ENCODE measurements around the gene HSPB2.
"Not testable (repeated sequence)": the region's sequence is repeated elsewhere in the genome, so short reads cannot be mapped to it uniquely, and the experiment has no call there.

Gene HSPB2

DNA sequence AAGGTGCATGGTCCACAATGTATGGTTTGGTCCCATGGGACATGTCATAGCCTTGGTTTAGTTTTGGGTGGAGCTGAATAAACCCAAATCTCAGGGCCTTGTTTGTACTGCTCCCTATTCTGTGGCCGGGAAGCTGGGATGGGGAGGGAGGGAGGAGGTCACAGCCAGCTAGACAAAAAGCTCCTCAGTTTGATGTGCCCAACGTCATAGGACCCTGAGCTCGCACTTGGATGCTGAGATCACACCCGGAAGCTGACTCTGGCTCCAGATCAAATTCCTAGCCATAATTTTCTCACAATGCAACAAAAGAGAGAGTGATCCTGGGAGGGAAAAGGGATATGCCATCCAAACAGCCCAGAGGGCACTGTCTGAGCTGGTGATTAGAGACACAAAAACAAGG lies 1.5 kb downstream of the HSPB2 start:
- DNase-seq (ENCODE audit: low spot score), result peak; percentile 84

DNA sequence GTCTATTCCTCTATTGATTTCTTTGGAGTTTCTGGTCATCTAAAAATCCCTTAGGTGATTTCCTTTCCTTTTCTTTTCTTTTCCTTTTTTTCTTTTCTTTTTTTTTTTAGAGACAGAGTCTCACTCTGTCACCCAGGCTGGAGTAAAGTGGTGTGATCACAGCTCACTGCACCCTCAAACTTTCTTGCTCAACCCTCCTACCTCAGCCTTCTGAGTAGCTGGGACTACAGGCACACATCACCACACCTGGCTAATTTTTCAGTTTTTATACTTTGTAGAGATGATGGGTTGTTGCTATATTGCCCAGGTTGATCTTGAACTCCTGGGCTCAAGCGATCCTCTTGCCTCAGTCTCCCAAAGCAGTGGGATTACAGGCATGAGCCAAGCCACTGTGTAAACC lies 4.2 kb downstream of the HSPB2 start:
- no peak for DNase-seq (ENCODE audit: low spot score)

DNA sequence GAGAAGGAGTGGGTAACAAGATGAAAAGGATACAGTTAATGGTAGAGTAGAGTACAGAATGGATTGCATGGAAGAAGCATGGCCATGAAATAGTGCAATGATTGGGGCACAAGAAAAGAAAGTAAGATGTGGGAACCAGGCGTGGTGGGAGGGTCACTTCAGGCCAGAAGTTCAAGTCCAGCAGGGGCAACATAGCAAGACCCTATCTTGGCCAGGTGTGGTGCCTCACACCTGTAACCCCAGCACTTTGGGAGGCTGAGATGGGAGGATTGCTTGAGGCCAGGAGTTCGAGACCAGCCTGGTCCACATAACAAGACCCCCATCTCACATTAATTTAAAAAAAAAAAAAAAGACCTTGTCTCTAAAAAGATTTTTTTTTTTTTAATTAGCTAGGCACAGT lies 4.8 kb downstream of the HSPB2 start:
- DNase-seq (ENCODE audit: low spot score), result no peak

DNA sequence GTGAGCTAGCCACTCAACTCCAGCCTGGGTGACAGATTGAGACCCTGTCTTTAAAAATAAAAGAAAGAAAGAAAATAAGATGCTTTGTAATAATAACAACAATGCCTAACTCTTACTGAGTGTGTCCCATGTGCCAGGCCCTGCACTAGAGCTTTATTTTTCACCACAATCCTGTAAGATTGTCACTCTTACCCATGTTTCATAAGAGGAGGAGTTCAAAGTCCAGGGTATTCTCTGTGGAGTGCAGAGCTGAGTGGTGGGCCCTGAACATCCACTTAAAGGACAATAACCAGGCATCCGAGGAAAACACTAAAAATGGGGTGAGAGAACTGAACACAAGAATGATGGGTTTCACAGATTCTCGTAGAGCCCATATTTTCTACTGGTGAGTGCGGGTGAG lies 5.3 kb downstream of the HSPB2 start:
- DNase-seq (ENCODE audit: low spot score), result no peak

DNA sequence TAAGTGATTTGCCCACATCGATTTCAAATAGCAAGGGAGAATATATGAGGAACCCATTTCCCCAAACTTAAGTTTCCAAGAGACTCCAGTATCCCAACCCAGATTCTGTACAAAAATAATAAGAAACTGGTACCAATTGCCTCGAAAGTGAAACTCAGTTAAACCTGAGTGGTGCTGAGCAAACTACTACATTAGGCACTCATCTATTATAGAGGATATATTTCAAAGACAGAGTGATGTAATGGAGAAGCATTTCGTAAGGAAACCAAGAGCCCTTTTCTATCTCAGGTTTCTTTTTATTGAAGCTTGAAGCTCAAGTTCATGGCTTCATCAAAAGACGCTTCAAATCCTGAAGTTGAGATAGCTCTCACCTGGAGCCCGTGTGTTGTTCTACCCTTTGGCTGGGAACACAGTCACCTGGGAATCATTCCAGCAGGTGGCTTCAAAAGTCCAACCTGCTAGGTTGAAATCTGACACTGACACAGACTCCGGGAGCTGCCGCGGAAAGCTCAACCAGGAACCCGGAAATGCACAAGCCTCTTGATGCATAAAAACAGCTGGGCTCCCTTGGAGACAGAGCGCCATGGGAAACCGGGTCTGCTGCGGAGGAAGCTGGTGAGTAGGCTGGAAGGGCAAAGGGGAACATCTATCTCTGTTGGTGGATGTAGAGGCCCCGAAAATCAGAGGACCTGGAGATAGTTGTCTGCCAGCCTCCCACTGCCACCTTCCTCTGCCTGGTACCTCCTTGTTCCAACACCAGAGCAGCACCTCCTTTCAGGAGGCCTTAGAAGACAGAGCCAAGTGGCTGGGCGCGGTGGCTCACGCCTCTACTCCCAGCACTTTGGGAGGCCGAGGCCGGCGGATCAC lies 6.1 kb downstream of the HSPB2 start, which contains the start of gene C11orf52:
Gene C11orf52, plus strand, starts transcription at position 524 of the 867 bp plus-strand sequence. Its CDS starts 60 bp downstream, at position 584.
- DNase-seq (ENCODE audit: low spot score), result no peak

DNA sequence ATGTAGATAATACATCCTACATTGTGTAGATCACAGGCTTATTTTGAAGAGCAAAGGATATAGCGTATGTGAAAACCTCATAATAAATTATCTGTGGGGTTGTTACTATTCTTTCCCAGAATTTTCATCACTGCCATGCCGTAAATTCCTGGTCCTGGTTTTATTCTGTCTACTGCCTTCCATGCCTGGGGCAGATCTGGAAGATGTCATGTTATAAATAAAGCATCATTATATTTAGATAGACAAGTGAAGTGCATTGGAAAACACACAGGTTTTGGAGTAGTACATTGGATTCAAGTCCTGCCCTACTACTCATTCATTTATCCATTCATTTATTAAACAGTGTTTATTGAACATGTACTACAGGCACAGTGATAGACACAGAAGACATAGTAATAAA lies 8.4 kb downstream of the HSPB2 start:
- no peak for DNase-seq (ENCODE audit: low spot score)

DNA sequence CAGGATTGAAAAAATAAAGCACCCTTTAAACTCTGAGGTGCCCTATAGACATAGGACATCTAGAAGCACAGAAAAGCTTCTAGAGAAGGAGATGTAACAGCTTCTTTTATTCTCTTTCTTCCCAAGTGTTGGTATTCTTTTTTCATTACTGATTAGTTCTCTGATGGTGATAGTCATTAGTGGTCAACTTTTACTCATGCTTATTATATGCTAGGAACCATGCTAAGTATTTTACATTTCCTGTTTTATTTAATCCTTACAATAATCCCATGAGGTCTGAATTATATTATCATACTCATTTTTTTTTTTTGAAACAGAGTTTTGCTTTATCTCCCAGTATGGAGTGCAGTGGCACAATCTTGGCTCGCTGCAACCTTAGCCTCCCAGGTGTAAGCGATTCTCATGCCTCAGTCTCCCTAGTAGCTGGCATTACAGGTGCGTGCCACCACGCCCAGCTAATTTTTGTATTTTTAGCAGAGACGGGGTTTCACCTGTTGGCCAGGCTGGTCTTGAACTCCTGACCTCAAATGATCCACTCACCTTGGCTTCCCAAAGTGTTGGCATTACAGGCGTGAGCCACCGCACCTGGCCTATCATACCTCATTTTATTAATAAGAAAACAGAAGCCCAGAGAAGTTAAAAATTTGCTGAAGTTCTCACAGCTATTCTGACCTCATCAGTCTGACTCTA lies 9.2 kb downstream of the HSPB2 start:
- DNase-seq (ENCODE audit: low spot score), result no peak

DNA sequence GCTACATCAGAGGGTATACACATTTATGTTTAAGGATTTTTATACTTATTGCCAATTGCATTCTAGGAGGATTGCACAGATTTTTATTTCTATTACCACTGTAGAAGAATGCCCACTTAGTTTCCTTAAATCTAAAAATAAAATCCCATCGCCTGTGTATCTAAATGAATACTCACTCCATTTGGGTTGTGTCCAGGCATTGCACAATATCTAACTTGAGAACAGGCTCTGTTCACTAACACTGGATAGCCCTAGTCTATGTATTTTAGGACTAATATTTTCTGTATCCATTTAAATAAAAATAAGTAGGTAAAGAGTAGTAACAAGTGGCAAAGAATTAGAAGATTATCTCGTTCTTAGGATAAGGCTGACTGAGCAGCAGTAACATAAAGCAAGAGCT lies 10.3 kb downstream of the HSPB2 start:
- no peak for DNase-seq (ENCODE audit: low spot score)

DNA sequence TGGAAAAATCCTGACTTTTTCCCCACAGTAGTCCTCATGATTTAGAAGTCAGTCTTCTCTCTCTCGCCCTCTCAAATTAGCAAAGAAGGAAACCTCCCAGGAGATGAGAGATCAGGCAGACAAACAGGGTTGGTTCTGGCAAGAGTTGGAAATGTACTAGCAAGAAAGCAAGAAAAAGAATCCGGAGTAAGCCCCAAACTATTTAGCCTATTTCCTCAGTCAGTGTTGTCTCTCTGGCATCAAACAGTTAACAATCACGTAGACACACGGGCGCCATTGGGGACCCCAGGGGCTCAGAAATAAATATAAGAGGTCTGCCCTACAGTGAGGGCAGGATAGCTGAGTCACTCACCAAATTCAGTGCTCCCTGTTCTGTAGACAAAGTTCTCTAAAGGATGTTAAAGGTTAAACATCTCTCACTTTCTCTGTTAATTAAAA lies 10.8 kb downstream of the HSPB2 start:
- no peak for DNase-seq (ENCODE audit: low spot score)

DNA sequence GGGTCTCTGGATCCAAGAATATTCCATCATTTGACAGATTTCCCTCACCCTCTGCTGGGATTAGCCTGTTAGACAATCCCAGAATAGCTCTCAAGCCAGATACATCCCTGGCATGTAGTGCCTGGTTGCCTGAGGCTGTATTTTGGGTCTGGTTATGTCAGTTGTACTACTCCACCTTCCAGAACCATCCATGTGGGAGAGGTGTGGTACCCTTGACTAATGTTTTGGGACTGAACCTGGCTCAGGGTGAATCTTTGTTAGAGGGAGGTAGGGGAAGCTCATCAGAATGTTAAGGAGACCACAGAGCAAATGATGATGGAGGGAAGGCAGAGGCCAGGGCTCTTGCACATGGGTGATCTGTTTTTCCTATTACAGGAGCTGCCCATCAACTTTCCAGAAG lies 11.4 kb downstream of the HSPB2 start:
- DNase-seq (ENCODE audit: low spot score), result no peak

DNA sequence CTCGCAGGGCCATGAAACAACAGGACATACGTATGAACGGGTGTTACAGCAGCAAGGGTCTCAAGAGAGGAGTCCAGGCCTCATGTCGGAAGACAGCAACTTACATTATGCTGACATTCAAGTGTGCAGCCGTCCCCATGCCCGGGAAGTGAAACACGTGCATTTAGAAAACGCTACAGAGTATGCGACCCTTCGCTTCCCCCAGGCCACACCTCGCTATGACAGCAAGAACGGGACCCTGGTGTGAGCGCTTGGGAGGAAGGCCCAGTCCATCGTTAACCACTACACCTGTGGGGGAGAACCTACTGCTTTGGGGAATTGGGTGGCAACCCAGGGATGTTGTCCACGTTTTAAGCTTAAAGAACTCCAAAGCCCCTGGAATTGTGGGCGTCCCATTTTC lies 13.4 kb downstream of the HSPB2 start:
- DNase-seq (ENCODE audit: low spot score), result no peak

DNA sequence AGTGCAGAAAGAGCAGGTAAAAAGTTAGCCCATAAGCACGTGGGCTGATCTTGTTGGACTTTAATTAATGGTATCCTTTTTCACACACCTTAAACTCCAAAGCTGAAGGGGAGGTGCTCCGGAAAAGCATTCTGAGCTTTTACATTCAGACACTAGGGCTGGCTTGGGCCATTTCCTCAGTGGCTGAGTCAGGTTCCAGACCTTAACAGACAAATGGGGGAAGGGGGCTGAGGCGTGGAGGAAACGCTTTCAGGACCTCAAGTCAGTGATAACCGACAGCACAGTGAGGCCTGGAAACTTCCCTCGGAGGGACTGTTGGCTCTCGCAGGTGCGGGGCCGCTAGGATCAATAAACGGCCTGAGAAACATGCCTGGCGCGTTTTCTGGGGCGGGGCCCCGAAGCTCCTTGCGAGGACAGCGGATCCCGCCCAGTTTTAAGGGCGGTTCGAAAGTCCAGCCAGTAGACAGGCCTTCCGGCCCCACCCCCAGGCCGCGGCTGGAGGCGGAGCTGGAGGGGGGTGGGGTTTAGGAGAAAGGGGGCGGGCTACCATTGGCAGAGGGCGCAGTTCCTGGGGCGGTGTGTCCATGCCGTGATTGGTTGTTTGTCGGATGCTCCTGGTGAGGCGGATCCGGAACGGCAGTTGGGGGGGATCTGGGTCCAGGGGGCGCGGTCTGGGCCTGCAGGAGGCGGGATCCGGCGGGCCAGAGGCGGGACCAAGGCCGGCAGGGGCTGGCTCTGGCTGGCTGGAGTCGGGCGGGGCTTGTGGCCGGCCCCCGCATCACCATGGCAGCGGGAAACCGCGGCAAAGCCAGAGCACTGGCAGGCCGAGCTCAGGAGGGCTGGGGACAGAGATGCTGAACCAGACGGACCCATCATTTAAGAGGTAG lies 14.2 kb downstream of the HSPB2 start:
- DNase-seq (ENCODE audit: low spot score), result peak; percentile 93

DNA sequence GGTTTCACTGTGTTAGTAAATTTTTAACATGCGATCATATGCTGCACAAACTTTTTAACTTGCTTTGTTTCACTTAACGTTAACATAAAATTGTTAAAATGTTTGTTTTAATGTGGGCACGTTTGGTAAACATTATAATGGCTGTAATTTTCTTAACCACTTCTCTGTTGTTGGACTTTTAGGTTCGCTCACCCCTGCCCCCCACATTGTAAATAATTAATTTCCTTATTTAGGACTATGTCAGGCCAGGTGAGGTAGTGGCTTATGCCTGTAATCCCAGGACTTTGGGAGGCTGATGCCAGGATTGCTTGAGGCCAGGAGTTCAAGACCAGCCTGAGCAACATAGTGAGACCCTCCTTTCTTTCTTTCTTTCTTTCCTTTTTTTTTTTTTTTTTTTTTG lies 17.9 kb downstream of the HSPB2 start:
- DNase-seq (ENCODE audit: low spot score), result no peak

DNA sequence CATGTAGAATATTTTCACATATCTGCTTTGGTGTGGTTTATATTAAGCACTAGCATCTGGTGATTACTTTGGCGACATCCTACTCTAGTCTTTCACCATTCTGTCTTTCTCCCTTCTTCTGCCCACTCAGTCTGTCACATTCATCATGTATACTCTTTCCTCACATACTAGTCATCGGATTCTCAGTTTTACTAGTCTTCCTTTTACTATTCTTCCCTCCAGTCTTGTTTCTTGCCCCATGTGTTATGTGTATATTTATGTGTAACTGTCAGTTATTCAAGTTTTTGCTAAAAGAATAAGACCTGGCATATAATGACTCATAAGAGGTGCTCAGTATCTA lies 20.0 kb downstream of the HSPB2 start:
- no peak for DNase-seq (ENCODE audit: low spot score)

DNA sequence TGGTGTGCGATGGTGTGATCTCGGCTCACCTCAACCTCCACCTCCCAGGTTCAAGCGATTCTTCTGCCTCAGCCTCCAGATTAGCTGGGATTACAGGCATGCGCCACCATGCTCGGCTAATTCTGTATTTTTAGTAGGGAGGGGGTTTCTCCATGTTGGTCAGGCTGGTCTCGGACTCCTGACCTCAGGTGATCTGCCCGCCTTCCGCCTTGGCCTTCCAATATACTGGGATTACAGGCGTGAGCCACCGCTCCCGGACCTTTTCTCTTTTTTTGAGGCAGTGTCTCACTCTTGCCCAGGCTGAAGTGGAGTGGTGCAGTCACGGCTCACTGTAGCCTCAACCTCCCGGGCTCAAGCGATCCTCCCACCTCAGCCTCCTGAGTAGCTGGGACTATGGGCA lies 20.6 kb downstream of the HSPB2 start:
- DNase-seq (ENCODE audit: low spot score), result not testable (repeated sequence)

DNA sequence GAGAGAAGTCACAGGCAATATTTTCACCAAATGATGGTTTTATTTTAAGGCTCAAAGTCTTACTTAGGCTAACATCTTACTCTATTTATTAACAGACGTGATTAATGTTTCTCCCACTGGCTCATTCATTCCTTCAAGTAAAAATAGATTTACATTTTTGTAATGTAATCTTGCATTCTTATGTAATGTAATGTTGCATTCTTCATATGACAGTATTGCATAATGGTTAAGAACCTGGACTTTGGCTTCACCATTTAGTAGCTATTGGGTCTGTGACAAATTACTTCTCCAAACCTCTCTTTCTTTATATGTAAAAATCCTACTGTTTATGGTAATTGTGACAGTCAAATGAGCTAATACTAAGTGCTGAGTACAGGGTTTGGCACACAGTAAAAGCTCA lies 21.3 kb downstream of the HSPB2 start:
- no peak for DNase-seq (ENCODE audit: low spot score)

DNA sequence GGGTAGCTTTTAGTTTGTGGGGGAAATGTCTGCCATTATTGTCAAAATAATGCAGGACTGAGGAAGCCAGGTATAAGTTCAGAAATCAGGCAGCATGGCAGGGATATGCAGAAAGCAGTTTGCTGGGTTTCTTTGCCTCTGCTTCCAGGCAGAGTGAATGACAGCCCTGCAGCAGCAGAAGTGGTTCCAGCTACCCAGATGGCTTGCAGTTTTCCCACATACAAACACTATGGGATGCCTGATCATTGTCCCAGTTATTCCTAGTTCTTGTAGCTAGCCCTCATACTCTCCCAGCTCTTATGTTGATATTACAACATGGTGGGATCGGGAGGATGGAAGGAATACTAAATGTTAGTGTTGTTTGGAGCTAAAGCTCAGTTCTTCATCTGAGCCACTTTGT lies 21.8 kb downstream of the HSPB2 start:
- no peak for DNase-seq (ENCODE audit: low spot score)

DNA sequence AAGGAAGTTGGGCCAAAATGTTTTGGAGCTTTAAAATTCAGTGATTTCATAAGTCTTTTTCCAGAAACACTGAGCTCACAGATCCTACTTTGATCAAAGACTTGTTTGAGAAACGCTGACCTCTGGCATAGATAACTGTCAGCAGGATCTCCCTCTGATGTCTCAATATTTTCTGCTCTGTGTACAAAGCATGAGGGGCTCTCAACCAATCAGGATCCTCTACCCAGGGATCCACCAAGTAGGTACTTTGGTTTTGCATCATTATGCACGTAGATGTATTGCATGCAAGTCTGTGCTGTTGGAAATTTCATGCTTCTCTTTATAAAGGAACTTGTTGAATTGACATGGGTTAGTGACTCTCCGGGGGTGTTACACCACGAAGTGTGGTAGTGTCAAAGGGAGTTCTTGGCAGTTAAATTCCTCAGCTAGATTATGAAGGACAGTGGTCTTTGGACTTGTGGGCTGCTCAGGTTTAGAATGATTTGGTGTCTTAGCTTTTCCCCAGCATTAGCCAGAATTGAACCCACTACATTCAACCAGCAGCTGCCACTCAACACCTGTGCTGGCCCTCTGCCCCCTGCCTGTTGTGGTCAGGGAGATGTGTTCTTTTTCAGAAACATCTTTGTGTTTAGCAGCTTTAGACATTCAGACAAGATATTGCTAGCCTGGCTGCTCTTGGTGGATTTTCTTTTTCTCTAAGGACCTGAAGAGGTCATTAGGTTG lies 22.9 kb downstream of the HSPB2 start:
- no peak for DNase-seq (ENCODE audit: low spot score)

DNA sequence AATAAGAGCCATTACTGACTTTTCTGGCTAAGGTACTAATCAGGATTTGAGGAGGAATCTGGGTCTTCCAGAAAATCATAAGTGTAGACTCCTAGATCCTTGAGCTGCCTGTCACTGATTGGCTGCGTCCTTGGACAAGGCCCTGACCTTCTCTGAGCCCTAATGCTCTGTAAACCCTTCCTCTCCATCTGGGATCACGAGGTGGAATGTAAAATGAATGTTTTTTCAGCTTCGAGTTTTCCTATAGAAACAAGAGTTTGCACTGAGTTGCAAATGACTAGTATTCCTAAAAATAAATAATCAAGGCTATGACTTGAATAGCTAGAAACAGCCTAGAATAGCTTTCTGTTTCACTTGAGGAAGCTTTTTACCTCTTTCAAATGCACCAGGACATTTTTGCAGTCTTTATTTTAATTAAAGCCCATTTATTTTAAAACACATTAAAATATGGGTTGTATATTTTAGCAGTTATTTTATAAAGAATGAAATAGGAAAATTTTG lies 23.6 kb downstream of the HSPB2 start:
- no peak for DNase-seq (ENCODE audit: low spot score)

DNA sequence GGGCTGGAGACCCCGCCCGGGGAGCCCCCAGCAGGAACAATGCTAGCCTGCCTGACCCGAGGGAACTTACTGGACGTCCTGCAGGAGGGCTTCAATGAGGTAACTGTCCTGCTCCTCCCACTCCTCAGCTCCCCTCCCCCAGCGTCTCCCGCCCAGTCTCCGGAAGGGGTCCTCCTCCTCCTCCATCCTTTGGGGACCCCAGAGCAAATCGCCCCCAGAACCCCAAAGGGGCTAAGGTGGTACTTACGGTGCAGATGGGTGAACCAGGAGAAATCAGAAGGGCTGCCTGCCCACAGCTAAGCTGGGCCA lies 24.9 kb downstream of the HSPB2 start:
- no peak for DNase-seq (ENCODE audit: low spot score)

DNA sequence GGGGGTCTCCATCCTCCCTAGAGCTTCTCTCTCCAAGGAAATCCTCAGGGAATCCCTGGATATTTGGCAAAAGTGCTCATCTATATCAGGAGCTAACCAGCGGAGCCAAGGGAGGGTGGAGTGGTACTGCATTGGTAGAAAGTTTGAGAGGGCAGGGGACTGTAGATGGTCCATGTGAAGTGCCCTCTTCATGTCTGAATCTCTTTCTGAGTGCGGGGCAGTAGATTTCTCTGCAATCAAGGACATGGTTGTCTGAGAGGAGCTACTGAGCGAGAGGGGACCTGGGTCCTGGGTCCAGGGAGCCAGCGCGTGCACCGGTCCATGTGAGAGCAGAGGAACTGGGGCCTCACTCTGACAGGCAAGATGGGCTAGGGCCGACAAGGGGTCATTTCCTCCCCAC lies 25.3 kb downstream of the HSPB2 start:
- DNase-seq (ENCODE audit: low spot score), result no peak

DNA sequence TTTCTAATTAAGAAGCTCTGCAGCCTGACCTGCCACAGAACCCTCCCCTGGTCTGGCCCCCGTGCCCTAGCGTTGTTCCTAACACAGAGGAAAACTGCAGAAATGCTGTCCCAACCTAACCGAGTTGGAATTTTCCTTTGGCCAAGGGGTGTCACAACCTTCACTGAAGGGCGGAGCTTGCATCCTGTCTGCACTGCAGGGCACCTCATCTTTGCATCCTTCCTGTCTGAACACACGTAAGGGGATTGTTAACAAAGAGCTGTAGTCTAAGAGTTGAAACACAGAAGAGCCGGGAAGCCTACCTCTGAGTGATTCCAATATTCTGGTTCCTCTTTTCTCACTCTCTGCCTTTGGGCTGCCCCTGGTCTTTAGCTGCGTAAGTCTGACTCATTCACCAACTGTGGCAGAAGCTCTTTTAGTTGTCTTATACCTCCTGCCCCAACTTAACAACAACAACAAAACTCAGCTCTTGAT lies 26.2 kb downstream of the HSPB2 start:
- no peak for DNase-seq (ENCODE audit: low spot score)
